ENCODE measurements around the gene THAP3. TPM values are rescaled to one million over a fixed set of nuclear protein-coding genes. Genes with fewer than 3 reads are reported as not detected.

THAP3 gene
- total RNA-seq (2022; extraction: Qiagen RNA extraction) = 12.8 to 16.8 TPM (median 16.0 TPM) in 5 replicates

GRCh38 chr1:6624710-6625583, at the start of gene THAP3:
Gene THAP3 (plus strand): TSS chr1:6624868. CDS start chr1:6625219, 351 bp downstream.

GRCh38 chr1:6579374-6580118, 45.1 kb upstream of the THAP3 start, which contains the start of gene ZBTB48:
Gene ZBTB48 (plus strand): TSS chr1:6579994. CDS start chr1:6580610, 616 bp downstream.

GRCh38 chr1:6602669-6603237, 21.9 kb upstream of the THAP3 start, which contains the start of gene KLHL21:
Gene KLHL21 (minus strand): TSS chr1:6602869. CDS start chr1:6602817, 52 bp downstream.

GRCh38 chr1:6613361-6614018, 11.2 kb upstream of the THAP3 start, which contains the start of gene PHF13:
Gene PHF13 (plus strand): TSS chr1:6613731. CDS start chr1:6614067, 336 bp downstream.

Other genes with a start within 250 kb of the THAP3 start
- 73.4 to 116 TPM (median 104 TPM) in 5 replicates for gene ACOT7, start 231.1 kb upstream of the THAP3 start, total RNA-seq (2022; extraction: Qiagen RNA extraction)
- gene HES2, start 204.9 kb upstream of the THAP3 start, total RNA-seq (2022; extraction: Qiagen RNA extraction) = 3.2 to 5.9 TPM (median 5.1 TPM) in 5 replicates
- gene ESPN, start 200.1 kb upstream of the THAP3 start, total RNA-seq (2022; extraction: Qiagen RNA extraction) = 0.34 to 1.2 TPM (median 0.77 TPM) in 5 replicates
- gene TNFRSF25, start 158.7 kb upstream of the THAP3 start, total RNA-seq (2022; extraction: Qiagen RNA extraction) = 1.6 to 4.5 TPM (median 3.2 TPM) in 5 replicates
- gene PLEKHG5, start 133.2 kb upstream of the THAP3 start, total RNA-seq (2022; extraction: Qiagen RNA extraction) = 2.2 to 4.7 TPM (median 3.6 TPM) in 5 replicates
- 3.7 to 5.9 TPM (median 5.6 TPM) in 5 replicates for gene NOL9, start 70.4 kb upstream of the THAP3 start, total RNA-seq (2022; extraction: Qiagen RNA extraction)
- not detected in 5 replicates for gene TAS1R1, start 69.6 kb upstream of the THAP3 start, total RNA-seq (2022; extraction: Qiagen RNA extraction)
- gene ZBTB48, start 44.9 kb upstream of the THAP3 start, total RNA-seq (2022; extraction: Qiagen RNA extraction) = 11.4 to 17.4 TPM (median 15.6 TPM) in 5 replicates
- 13.4 to 19.4 TPM (median 18.0 TPM) in 5 replicates for gene KLHL21, start 22.0 kb upstream of the THAP3 start, total RNA-seq (2022; extraction: Qiagen RNA extraction)
- 7.1 to 9.3 TPM (median 8.7 TPM) in 5 replicates for gene PHF13, start 11.1 kb upstream of the THAP3 start, total RNA-seq (2022; extraction: Qiagen RNA extraction)
- gene DNAJC11, start 76.9 kb downstream of the THAP3 start, total RNA-seq (2022; extraction: Qiagen RNA extraction) = 31.3 to 36.7 TPM (median 35.0 TPM) in 5 replicates
- 64.7 to 71.3 TPM (median 67.3 TPM) in 5 replicates for gene CAMTA1, start 160.6 kb downstream of the THAP3 start, total RNA-seq (2022; extraction: Qiagen RNA extraction)